Activated CD4-positive, alpha-beta T cell treated with anti-CD3 and anti-CD28 coated beads, Interleukin-2, amount 50 U/mL, for 16 hours (primary cell): ENCODE results near the gene USP32.

ENCODE experiments used
- DNase-seq: peaks from one replicate; pipeline ENCODE4 v3.0.0-alpha.2; 2020

The USP32 gene

DNA sequence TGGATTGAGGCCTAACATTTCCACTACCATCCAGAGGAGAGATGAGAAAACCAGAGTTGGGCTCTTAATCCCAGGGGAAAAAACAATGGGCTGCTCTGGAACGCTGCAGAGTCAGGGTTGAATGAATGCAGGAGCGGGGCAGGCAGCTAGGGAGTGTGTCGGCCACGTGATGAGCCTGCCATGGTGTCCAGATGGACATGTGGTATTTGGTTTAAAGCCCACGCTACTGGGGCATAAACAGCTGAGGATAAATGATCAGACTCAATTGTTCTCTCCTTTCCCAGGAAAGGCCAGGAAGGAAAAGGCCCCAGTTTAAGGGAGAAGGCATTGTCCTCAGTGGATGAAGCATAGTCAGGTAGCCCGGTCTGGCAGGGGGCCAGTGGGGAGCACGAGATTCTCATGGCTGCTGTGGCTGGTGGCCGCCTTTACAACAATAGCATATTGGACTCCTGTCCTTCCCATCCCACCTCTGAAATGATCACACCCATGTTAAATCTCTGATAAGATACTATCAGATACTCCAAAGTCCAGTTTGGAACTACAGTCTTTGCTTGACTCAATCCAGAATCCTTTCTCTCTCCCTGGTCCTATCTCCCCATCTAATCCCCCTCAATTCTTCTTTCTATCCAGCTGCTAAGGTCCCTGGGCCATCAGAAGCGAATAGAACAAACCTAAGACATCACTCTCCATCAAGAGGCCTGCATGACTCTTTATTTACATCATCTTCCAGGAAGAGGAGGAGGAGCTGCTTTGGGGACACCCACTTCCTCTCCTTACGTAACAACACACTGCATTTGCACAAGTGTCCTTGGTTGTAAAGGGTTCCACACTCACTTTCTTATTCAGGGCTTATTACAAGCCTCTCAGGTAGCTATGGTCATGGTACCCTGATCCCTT is 221.8 kb downstream of the USP32 start:
- DNase-seq = peak; percentile 68

DNA sequence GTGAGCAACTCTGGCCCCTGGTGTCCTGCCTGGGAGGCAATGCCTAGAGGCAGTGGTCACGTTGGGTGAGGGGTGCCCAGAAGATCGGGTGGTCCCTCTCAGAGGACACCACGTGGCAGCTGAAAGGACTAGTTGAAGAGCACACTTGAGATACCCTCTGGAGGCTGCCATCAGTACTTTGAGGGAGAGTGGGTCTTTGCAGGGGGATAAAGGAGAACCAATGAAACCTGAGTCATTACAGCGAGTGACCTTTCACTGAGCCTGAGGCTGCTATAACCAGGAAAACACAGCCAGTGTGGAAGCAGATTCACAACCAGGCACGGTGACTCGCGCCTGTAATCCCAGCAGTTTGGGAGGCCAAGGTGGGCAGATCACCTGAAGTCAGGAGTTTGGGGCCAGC is 223.3 kb downstream of the USP32 start:
- DNase-seq = no peak

DNA sequence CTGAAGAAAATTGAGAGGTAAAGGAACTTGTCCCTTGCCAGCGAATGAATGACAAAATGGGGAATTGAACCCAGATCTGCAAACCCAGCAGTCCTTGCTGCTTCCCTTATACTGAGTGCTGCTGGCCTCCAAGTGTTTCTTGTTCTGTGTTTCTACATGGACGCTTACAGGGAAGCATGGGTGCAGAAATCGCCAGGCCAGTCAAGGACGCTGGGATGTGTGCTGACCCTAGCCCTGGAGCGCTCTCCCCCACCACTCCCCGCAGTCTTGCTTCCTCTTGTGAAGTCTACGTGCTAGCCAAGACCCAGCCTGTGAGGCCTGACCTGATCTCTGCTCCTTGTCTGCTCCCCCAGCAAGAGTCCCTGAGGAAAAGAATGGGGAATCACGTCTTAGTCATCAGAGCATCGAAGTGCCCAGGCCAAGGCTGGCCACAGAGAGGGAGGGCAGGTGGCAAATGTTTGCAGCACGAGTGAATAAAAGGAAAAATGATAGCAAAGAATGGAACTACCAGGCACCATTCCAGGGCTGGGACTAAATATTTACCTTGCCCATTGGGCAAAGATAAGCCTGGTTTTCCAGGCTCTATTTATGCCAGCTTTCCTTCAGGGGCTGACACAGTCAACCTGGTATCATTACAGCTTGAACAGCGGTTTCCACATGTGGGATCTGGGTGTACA is 224.7 kb downstream of the USP32 start:
- no peak for DNase-seq

DNA sequence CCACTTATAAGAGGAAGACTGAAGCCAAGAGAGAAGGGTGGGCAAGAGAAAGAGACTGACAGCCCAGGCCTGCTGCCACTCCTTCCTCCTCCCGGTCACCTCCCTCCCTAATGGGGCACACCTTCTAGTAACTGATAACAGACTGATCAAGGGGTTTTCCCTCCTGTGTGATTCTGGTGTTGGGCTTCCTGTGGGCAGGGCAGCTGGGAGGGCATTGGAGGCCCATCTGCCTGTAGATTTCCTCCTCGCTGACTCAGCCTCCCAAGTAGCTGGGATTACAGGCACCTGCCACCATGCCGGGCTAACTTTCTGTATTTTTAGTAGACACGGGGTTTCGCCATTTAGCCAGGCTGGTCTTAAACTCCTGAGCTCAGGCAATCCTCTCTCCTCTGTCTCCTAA is 226.0 kb downstream of the USP32 start:
- DNase-seq = peak; percentile 69

DNA sequence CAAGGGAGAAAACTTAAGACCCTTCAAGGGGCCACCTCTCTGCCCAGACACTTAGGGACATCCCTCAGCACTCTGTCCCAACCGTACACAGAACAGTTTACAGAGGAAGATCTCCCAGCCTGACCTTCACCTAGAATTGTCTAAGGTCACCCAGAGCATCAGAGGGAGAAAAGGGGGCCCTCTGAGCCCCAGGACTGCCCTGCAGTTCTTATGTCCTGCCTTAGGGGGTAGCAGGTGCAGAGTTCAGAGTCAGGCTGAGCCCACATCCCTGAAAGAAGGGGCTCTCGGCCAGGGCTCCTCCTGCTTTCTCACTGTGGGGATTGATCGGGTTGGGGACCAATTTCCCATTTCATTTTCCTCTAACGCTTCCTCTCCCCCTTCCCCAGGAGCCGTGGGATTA is 226.7 kb downstream of the USP32 start:
- no peak for DNase-seq

DNA sequence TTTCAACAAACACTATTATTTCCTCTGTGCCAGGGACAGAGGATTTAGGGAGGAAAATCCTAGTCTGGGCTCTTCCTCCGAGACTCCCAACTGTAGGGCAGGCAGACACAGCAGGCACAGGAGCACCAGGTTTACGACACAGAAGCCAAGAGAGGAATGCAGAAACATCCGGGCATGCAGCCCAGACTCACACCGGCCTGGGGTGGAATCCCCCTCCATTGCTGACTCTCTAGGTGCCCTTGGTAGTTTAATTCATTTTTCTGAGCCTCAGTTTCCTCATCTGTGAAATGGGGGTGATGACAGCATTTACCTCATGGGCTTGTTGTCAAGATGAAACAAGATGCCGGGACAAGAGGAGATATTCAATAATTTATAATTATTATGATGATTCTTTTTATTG is 227.2 kb downstream of the USP32 start:
- DNase-seq = no peak

DNA sequence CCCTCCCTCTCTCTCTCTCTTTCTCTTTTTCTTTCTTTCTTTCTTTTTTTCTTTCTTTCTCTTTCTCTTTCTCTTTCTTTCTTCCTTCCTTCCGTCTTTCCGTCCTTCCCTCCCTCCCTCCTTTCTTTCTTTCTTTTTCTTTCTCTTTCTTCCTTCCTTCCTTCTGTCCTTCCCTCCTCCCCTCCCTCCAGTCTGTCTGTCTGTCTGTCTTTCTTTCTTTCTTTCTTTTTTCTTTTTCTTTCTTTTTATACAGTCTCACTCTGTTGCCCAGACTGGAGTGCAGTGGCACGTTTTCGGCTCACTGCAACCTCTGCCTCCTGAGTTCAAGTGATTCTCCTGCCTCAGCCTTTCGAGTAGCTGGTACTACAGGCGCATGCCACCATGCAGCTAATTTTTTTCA is 227.8 kb downstream of the USP32 start:
- no peak for DNase-seq

DNA sequence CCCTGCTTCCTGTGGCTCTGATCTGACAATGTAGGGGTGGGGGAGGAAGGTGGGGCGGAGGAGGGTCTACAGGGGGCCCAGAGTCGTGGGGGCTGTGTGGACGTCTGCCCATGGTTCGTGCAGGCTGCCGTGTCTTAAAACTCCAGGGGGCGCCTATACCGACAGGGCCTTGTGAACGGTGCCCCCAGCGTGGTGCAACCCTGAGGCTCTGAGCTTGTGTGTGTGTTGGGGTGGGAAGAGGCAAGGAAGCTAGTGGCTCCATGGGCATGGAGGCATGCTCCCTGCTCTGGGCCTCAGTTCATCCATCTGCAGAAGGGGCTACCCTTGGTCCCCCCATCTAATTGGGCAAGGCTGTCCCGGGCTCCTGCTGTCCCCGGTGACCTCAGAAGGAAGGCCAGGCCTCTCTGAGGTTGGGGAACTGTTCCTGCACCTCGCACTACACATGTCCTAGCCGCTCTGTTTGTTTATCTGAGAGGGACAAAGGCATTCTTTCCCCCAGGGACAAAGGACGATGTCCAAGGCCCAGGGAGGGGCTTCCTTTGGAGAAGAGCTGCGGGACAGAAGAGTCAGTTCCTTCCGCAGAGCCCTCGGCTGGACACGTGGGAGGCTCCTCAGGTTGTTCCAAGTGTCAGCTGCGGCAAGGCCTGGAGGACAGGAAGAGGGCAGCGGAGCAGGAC is 228.7 kb downstream of the USP32 start:
- DNase-seq = no peak

DNA sequence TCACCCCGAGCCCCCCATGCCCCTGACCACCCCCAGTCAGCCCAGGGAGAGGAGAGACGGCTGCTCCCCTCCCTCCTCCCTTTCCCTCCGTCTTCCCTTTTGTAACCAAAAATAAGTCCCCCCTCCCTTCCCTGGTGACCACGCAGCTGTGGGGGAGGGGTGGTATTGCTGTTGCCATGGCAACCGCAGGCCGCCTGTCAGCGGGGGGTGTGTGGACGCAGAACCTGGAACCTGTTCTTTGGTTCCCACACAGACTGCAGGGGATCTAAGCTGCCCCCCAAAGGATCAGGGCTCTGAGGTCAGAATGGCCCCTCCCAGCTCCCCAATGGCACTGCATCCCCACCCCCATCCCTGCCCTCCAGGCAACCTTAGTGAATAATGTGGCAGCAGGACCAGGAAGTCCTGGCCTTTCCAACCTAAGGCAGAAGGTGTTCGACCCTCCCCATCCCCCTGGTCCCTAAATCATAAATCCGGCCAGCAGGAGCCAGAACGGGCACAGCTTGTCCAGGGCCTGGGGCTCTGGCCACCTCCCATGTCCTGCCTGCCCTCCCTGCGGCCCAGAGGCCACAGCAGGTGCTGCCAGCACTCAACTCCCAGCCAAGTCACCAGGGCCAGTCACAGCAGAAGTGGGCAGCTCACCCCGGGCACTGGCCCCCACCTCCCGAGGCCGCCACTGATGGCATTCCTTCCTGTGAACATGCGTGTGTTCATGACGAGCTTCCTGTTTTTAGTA is 230.2 kb downstream of the USP32 start:
- no peak for DNase-seq

DNA sequence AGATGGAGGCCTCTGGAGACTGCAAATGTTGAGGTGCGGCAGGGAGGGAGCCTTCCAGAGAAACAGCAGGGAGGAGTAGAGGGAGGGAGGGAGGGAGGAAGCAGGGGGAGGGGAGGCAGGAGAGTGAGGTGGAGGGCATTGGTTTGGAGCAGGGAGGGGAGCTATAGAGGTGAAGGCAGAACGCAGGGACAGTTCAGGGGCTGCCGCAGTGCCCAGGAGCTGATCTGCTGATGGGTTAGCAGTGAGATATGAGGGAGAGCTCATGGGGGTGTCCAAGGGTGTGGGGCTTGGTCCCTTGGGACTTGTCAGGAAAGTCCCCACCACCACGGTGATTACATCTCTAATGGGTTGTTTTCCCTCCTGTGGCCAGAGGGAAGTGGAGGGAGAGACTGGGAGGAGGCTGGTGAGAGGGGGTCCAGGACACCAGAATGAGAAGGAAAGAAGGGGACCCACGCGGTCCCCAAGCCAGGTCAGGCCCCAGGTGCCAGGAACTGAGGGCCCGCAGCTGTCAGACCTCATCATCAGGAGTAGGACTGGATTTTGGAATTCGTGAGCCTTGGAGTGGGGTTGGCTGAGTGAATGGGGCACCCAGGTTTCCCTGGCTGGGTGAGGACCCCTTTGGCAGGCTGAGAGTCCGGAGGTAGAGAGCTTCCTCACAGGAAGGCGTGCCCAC is 231.0 kb downstream of the USP32 start:
- no peak for DNase-seq

DNA sequence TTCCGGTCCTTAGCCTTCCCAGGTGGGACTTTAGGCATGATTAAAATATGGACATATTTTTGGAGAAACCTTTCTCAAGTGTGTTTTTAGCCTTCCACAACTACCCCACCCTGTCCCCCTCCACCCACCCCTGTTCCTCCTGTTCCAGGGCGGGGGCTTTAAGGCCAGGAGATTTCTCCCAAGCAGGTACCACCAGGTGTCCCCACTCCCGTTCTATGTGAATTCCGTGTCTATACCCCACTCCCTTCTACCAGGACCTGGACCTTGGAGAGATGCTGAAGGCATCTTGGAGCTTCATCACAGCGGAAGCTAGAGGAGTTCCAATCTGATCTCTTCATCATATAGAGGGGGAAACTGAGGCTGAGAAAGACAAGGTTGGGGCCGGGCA is 232.5 kb downstream of the USP32 start:
- no peak for DNase-seq

DNA sequence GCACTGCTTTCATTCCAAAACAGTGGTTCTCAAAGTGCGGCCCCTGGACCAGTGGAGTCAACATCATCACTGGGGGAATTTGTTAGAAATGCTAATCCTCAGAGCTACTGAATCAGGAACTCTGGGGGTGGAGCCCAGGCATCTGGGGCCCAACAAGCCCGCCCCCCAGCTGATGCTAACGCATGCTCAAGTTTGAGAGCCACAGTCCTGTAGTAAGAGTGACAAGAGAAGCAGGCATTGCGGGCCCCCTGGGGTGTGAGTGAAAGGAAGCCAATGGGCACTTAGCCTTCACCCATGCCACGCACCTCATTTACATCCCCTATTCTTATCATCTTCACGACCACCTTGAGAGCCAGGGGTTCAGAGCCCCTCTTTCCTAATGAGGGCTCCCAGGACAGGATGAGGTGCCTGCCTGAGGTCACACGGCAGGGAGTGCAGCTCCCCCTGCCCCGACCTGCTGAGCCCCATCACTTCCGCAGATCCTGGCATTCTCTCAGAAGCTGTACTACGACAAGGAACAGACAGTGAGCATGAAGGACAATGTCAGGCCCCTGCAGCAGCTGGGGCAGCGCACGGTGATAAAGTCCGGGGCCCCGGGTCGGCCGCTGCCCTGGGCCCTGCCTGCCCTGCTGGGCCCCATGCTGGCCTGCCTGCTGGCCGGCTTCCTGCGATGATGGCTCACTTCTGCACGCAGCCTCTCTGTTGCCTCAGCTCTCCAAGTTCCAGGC is 233.0 kb downstream of the USP32 start:
- no peak for DNase-seq

DNA sequence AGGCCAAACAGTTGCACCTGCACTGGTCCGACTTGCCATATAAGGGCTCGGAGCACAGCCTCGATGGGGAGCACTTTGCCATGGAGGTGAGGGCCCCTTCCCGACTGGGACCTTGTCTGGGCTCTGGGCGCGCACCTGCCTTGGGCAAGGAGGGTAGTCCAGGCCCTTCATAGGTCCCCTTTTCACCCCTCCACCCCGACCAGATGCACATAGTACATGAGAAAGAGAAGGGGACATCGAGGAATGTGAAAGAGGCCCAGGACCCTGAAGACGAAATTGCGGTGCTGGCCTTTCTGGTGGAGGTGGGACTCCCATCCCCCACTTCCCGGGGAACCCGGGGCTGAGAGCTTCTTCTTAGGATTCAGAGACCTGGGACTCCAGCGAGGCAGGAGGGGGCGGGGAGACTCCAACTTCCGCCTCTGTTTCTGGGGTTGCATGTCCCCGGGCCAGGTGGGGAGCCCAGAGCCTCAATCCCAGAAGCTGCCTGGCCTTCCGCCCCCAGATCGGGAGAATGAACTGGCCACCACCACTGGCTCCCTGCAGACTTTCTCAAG is 234.4 kb downstream of the USP32 start:
- no peak for DNase-seq

DNA sequence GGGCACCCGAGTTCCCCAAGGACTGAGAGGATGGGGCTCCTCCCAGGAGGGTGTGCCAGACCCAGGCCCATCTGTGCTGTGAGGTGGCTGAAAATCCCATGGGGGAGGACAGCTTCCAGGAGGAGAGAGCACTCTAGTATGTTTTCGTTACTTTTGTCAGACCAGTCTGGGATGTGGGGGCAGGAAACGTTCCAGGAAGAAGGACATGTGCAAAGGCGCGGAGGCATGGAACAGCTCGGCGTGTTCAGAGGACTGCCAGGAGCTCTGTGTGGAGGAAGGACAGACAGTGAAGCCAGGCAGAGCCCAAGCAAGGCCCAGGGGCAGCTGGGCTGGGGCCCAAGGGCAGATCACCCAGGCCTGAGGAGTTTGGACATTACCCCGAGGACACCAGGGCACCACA is 235.2 kb downstream of the USP32 start:
- DNase-seq = no peak

DNA sequence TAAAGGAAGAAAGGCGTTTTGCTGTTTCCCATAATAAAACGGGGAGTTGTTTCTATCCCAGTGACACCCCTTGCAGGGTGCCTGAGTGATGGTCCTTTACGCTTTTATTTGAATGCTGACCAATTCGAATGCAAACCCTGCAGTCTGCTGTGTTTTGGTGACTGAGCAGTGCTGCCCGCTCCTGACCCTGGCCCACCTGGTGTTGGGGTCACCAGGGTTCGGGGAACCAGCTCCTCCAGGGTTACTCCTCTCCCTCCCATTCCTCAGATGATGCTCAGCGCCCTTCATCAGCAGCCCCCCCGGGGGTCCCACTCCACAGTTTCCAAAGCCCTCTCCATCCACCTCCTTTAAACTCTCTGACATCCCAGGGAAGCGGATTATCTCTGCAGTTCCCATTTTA is 236.1 kb downstream of the USP32 start:
- DNase-seq = no peak

DNA sequence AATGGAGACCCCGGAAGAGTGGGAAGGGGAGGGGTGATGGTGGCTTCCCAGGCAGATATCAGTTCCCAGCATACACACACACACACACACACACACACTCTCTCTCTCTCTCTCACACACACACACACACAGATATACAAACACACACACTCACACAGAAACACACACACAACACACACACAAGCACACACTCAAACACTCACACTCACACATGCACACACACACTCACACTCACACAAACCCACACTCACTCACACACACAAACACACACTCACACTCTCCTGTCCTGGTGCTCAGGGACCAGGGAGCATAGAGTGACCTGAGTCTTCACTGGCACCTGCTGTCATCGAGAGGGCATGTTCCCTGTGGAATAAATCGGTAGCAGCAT is 236.5 kb downstream of the USP32 start:
- DNase-seq = no peak

DNA sequence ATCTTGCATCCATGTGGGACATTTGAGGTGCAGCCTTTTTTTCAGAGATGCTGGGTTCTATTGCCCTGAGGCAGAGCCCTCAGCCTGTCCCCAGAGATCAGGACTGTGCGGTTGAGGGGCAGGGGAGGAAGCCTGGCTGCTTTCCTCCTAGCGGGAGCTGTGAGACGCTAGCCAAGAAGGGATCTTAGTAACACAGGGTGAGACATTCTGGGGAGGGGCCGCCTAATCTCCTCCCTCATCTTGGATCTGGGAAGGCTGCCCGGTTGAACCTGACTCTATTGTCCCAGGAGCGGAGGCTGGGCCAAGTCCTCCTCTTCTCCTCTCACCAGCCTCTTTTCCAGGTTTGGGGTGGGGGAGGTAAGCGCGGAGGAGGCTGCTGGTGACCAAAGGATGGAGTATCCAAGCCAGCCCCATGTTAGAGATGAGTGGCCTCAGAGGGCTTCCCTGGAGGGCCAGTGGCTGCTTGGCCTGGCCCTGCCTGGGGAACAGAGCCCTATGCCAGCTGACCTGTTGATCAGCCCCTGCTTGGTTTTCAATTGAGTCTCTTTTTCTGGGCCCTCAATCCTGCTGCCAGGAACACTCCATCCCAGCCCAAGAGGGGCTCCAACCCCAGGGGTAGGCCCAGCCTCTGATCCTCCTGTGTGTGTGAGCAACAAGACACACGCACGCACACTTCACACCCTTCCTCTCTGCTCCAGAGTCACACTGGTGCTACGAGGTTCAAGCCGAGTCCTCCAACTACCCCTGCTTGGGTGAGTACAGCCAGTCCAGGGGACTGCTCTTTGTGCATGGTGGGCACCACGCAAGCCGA is 237.1 kb downstream of the USP32 start:
- no peak for DNase-seq

DNA sequence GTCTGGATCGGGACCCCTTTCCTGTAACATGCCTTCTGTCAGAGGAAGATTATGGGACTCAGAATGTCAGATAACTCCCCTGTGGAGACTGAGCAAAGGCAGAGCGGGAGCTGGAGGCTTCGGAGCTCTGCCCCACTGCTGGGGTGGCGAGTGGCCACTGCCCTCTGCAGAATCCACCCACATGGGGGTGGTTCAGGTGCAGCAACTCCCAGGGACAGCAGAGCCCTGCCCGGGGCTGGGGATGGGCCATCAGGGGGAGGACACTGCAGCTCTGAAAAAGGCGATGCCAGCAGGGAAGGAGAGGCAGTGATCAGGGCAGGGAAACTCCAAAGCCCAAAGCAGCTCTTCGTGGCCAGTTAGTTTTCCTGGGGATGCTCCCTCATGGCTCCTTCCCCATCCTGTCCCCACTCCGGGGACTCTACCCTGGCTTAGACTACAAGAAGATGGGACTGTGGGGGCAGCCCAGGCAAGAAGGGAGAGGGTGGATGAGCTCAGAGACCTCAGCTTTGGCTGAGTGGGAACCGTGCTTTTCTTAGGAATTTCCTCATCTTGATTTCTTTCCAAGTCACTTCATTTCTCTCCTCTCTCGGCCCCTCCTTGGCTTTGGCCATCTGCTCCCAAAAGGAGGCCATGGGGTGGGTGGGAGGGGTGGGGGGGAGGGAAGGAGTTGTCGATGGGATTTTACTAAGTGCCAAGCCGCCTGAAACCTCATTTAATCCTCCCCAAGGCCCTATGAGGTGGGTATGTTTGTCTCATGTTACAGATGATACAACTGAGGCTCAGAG is 238.1 kb downstream of the USP32 start:
- DNase-seq = no peak

DNA sequence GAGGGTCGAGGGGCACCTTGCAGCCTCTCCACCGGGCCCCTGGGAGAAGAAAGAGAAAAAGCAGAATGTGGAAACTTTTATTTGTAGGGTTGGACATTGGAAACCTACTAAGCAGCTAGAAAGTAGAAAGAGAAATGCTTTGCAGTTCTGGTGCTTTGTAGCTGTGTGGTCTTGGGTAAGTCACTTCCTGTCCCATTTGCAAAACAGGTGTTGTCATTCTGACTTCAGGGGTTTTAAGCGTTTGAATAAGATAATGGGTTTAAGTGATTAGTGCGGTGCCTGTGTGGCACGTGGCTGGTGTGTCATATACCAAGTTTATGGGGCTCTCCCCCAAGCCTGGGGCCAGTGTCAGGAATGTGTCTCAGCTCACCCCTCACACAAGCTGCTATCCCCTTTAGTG is 240.6 kb downstream of the USP32 start:
- peak; percentile 37 for DNase-seq
